Right renal pelvis (tissue), 4 donors: ENCODE data around the gene ZNF730. TPM values are rescaled to one million over a fixed set of nuclear protein-coding genes. Genes with fewer than 3 reads are reported as not detected.
A peak's percentile ranks its signal among the peaks of the same experiment; 100 is the strongest.
"Not testable (repeated sequence)": the region's sequence is repeated elsewhere in the genome, so short reads cannot be mapped to it uniquely, and the experiment has no call there.

Source experiments
- DNase-seq, 4 donors: peaks; one replicate each; pipeline ENCODE4 v3.0.0-alpha.2; 2013; ENCODE audit warnings: low read depth in 4 of 4, low spot score in 3 of 4, missing footprints in 1 of 4
- polyA plus RNA-seq, 4 donors: library from polyadenylated mRNA; unstranded; fragments of 120-200 nt; gene quantifications; one replicate each; pipeline ENCODE4 v1.2.1, GENCODE V29; 2013; ENCODE audit not compliant: insufficient read length in 4 of 4

The ZNF730 gene
- 1 to 10 TPM; 4.6 to 9.1 (median 6.5) TPM for polyA plus RNA-seq

- peak; percentile 44 to 73 (median 55) for DNase-seq
Measured at GRCh38 chr19:23116802-23117571, at the start of gene ZNF730. ZNF730 (plus strand) TSS chr19:23117025; CDS start chr19:23117174, 149 bp downstream.

DNA sequence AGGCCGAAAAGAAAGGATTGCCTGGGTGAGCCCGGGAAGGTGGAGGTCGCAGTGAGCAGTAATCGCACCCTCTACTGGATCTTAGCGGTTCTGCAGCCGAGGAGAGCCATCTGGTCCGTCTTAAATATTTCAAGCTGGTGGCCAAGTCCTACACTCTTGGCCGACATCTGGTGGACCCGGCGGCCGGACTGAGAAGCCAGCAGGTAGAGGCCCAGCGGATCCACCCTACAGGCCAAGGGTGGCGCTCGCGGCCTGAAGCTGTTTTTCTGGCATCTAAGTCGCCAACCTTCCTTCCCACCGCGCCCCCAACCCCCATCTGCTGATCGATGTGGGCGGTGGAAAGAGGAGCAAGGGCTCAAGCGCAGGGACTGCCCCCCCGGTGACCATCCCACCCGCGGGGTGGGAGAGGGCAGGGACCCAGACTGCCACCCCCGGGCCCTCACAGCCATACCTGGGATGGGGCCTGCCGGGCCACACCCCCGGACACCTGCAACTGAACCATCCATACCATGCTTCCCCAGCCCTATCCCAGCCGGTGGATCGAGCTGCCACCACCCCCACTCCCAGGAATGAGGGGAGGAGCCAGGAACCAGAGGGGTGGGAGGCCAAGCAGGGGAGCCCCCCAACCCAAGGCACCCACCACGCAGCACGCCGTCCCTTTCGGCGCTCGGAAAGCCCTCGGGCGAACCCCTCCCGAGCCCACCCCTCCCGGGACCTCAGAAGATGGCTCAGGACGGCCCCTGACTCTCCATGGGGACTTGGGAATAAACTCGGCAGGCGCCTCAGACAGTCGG lies 46.3 kb upstream of the ZNF730 start:
- peak; percentile 31 to 45 (median 41) for DNase-seq

- DNase-seq: peak; percentile 40 to 48 (median 45)
Measured at GRCh38 chr19:23071147-23071511, 45.7 kb upstream of the ZNF730 start.

DNA sequence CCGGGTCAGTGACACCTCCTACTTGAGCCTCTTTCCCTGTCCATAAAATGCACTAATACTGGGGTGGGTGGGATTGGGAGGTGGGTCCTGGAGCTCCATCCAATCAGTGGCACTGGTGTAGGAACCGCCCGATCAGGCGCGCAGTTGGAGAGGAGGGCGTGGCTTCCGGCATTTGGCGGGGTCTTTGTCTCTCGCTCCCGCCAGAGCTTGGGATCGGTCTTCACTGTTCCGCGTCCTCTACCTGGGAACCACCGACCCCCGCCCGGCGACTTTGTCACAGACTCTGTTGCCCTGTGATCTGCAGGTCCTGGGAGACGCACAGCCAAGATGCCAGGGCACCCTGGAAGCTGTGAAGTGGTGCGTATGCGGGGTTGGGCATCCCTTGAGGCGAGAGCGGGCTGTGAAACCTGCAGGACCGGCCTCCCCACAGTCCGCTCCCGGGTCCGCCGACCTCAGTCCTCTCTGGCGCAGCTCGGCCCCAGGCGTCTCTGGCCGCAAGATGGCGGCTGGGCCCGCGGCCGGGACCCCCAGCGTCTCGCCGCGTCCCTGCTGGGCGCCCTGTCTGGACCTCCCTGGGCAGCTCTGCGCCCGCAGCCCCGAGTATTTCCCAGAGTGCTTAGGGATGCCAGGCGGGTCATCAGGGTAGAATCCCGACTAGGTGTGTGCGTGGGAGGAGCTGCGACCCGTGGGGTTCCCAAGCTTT lies 41.6 kb upstream of the ZNF730 start:
- DNase-seq: peak; percentile 71 to 80 (median 76)

- DNase-seq: not testable (repeated sequence)
Measured at GRCh38 chr19:23077776-23078175, 39.0 kb upstream of the ZNF730 start.

DNA sequence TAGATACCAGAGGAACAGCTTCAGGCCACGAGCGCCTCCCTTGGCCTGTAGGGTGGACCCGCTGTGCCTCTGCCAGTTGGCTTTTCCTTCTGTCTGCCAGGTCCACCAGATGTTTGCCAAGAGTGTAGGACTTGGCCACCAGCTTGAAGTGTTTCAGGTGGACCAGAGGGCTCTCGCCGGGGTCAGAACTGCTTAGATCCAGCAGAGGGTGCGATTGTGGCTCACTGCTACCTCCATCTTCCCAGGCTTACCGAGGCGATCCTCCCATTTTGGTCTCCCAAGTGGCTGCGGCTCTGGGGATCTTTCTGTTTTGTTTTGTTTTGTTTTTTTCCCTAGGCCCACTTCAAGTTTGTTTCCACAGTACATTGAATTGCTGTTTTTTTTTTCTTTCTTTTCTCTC lies 23.0 kb upstream of the ZNF730 start:
- no peak for DNase-seq

DNA sequence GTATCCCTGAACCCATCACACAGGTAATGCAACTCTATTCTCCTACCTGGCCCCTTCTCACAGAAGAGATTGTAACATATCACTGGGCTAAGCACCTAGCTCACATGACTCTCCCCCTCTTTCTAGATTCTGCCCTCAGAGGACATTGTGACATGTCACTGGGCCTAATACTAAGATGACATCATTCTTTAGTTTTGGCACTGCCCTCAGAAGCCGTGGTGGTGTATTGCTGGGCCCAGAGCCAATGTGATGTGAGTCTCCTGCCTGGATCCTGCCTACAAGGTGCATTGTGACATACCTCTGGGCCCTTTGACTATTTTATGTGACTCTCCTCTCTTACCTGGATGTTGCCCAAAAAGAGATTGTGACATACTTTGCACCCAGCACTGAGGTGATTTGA lies 21.4 kb upstream of the ZNF730 start:
- DNase-seq: no peak

- DNase-seq: no peak
Measured at GRCh38 chr19:23098286-23098685, 18.5 kb upstream of the ZNF730 start.

- DNase-seq: no peak
Measured at GRCh38 chr19:23098988-23099387, 17.8 kb upstream of the ZNF730 start.

DNA sequence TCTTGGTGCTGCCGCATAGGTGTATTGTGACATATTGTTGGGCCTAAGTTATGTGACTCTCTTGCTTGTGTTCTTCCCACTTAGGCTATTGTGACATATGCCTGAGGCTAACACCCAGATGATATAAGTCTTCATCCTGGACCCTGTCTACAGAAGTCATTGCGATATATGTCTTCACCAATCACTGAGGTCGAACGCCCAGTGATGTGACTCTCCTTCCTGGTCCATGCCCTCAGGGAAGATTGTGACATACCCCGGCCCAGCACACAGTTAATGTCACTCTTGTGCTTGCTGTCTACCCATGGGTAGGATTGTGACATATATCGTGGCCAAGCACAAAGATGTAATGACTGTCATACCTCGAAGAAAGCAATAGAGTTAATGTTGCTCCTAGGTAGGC lies 16.9 kb upstream of the ZNF730 start:
- no peak for DNase-seq

DNA sequence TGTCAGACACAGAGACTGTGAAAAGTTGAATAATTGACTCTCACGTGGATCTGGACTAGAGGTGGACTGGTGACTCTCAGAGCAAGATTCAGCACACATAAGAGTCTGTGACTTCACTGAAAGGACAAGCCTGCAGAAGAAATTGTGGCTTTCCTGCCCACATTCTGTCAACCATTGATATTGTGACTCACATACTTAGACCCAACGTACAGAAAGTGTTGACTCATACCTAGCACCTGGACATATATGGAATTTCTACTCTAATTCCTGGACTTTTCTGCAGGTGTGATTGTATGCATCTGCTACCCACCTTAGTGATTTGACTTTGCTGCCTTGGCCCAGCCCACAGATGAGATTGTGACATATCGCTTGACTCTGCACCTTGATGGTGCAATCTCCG lies 15.6 kb upstream of the ZNF730 start:
- DNase-seq: no peak

DNA sequence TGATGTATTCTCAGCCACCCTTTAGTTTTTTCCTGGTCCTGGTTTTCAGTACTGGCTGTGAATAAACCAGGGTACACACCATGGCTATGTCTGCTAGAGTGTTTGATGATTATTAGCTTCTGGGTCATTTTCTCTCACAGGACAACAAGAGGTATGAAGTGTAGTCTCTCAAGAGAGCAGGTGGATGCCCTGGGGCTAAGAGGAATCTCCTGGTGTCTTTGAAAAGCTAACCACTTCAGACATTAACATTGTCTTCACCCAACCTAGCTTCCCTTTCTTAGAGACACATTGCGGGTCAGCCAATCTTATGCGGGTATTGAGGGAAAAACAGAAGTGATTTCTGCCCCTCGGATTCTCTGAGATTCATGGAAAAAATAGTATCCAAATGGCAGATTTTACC lies 1.6 kb downstream of the ZNF730 start:
- no peak for DNase-seq

- not testable (repeated sequence) for DNase-seq
Measured at GRCh38 chr19:23134211-23134610, 17.4 kb downstream of the ZNF730 start.

DNA sequence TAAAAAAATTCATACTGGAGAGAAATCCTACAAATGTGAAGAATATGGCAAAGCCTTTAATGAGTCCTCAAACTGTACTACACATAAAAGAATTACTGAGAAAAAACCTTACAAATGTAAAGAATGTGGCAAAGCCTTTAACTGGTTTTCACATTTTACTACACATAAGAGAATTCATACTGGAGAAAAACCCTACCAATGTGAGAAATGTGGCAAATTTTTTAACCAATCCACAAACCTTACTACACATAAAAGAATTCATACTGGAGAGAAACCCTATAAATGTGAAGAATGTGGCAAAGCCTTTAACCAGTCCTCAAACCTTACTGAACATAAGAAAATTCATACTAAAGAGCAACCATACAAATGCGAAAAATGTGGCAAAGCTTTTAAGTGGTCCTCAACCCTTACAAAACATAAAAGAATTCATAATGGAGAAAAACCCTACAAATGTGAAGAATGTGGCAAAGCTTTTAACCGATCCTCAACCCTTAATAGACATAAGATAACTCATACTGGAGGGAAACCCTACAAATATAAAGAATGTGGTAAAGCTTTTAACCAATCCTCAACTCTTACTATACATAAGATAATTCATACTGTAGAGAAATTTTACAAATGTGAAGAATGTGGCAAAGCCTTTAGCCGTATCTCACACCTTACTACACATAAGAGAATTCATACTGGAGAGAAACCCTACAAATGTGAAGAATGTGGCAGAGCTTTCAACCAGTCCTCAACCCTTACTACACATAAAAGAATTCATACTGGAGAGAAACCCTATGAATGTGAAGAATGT lies 29.0 kb downstream of the ZNF730 start:
- no peak for DNase-seq

DNA sequence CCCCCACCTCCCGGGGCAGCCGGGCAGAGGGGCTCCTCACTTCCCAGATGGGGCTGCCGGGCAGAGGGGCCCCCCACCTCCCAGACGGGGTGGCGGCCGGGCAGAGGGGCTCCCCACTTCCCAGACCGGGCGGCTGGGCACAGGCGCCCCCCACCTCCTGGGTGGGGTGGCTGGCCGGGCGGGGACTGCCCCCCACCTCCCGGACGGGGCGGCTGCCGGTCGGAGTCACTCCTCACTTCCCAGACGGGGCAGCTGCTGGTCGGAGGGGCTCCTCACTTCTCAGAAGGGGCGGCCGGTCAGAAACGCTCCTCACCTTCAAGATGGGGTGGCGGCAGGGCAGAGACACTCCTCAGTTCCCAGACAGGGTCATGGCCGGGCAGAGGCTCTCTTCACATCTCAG lies 43.9 kb downstream of the ZNF730 start:
- DNase-seq: no peak

- not testable (repeated sequence) for DNase-seq
Measured at GRCh38 chr19:23168286-23168685, 51.5 kb downstream of the ZNF730 start.

GRCh38 chr19:23183251-23183650 lies 66.4 kb downstream of the ZNF730 start:
- DNase-seq: no peak

DNA sequence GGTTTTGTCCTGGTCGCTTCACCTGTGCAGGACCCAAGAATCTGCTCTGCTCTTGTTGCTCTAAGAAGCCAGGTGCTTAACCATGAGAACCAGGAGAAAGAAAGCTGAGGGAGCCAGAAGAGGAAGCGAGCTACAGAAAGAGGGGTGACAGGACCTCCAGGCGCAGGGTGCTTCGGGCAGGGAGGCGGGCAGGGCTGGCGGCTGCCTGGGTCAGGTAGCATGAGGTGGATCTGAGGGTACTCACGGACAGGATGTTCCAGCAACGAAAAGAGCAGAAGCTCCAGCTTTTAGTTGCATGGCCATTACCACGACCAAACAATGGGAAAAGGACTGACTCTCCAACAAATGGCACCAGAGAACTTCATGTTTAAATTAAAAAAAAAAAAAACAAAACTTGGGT lies 73.5 kb downstream of the ZNF730 start:
- no peak for DNase-seq
